ENCODE results near the gene TUBB3. TPM values are rescaled to one million over a fixed set of nuclear protein-coding genes. Genes with fewer than 3 reads are reported as not detected.

Gene TUBB3
- total and polyA plus RNA-seq, 2 of the 4 experiments (the other 2 are of a cell fraction), result 311 to 410 TPM

DNA sequence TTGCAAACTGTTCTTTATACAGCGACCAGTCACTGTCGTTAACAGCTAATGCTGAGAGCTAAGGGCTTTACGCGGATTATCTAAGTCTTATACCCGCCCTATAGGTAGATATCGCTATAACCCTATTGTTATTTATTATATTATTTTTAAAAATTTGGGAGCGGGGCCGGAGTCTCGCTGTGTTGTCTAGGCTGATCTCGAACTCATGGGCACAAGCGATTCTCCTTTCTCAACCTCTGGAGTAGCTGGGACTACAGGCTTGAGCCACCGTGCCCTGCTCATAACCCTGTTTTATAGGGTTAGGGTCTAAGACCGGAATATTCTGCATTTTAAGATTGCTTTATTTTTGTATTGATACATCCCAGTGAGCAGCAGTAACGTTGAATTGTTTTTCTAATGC lies 50.1 kb downstream of the TUBB3 start:
- H3K9ac ChIP-seq (ENCODE audit: low read depth, low read length), result peak overlapping the region; percentile 95
- no peak overlapping the region for H3K18ac ChIP-seq (ENCODE audit: low read depth, low read length)
- intact Hi-C loops (cut with micrococcal nuclease), result loop anchor here (2.0 kb wide), 1 partner anchor 48 kb away; no protein-coding TSS in a partner anchor
- H2BK20ac ChIP-seq (ENCODE audit: low read depth, low read length), result no peak overlapping the region
- H3K36me3 ChIP-seq (ENCODE audit: control insufficient read depth, insufficient read depth, low read length), result peaks cover 14% of the 10 kb centered on the region
- H3K9me1 ChIP-seq (ENCODE audit: insufficient read depth, low read length), result peaks cover 14% of the 10 kb centered on the region; the same call in 1 of the 2 replicates
- TF ChIP-seq CTCF (conservative IDR thresholded peaks at IDR 0.05; ENCODE audit: low read depth, low read length) (no peak), NFE2L2 (IDR thresholded peaks at IDR 0.05; ENCODE audit: low read depth, low read length) (no peak), RFX5 (IDR thresholded peaks at IDR 0.05; ENCODE audit: low read depth, low read length) (no peak), BHLHE40 (IDR thresholded peaks at IDR 0.05; ENCODE audit: low read depth, low read length) (no peak), POLR2A (IDR thresholded peaks at IDR 0.05; ENCODE audit: low read depth, low read length) (no peak), CEBPB (IDR thresholded peaks at IDR 0.05; ENCODE audit: low read depth, low read length) (no peak), ELK1 (IDR thresholded peaks at IDR 0.05; ENCODE audit: borderline replicate concordance, low read depth, low read length) (no peak), MAFK (IDR thresholded peaks at IDR 0.05; ENCODE audit: low read depth, low read length) (no peak), CHD1 (IDR thresholded peaks at IDR 0.05; ENCODE audit: low read depth, low read length) (no peak), USF2 (IDR thresholded peaks at IDR 0.05; ENCODE audit: low read depth, low read length) (no peak), FOS (IDR thresholded peaks at IDR 0.05; ENCODE audit: low read depth, low read length) (no peak), RAD21 (IDR thresholded peaks at IDR 0.05; ENCODE audit: low read length) (no peak), SMC3 (IDR thresholded peaks at IDR 0.05; ENCODE audit: low read depth, low read length) (no peak)
- peak overlapping the region; percentile 71 for H2BK5ac ChIP-seq (ENCODE audit: low read depth, low read length, poor library complexity, severe bottlenecking)
- H2AFZ ChIP-seq (replicated peaks; ENCODE audit: low read length, poor library complexity), result peak overlapping the region; percentile 100
- H4K91ac ChIP-seq (ENCODE audit: insufficient read depth, low read depth, low read length), result peak overlapping the region; percentile 84
- H4K8ac ChIP-seq (ENCODE audit: low read depth in 2 of 2, low read length in 2 of 2), result peak overlapping the region; percentile 97
- H3K4me3 ChIP-seq (ENCODE audit: insufficient read depth, low read depth, low read length), result peak overlapping the region; percentile 69
- no peaks in the 10 kb centered on the region for H3K27me3 ChIP-seq (ENCODE audit: control insufficient read depth, insufficient read depth, low read length)
- H3K4me1 ChIP-seq (ENCODE audit: control insufficient read depth, insufficient read depth, low read length), result peaks cover 9% of the 10 kb centered on the region
- H3K27ac ChIP-seq (ENCODE audit: insufficient read depth, low read length), result peak overlapping the region; percentile 78
- no peak for ATAC-seq (ENCODE audit: low read depth)
- in situ Hi-C loops (cut with MboI; ENCODE audit: low sequenced_read_pairs), result loop anchor here (5.0 kb wide), 1 partner anchor 49 kb away; no protein-coding TSS in a partner anchor
- H3K14ac ChIP-seq (replicated peaks; ENCODE audit: low read depth, low read length), result peak overlapping the region; percentile 87
- H3K79me1 ChIP-seq (ENCODE audit: low read depth in 1 of 2, low read length in 2 of 2), result peaks cover 46 to 76% of the 10 kb centered on the region in 2 experiments
- peak overlapping the region; percentile 92 for H2AK5ac ChIP-seq (ENCODE audit: low read depth, low read length)
- ChIA-PET CTCF (no interaction called here), POLR2A (ENCODE audit: unreplicated experiment) (interaction anchor here (0.7 kb wide), 1 partner anchor 49 kb away, joined by 12 read pairs; no protein-coding TSS in a partner anchor)
- H3K23ac ChIP-seq (ENCODE audit: low read depth, low read length), result peak overlapping the region; percentile 91
- BruUV-seq (replicated peaks), result no TSS peak
- H4K20me1 ChIP-seq (ENCODE audit: insufficient read depth, low read length), result peaks cover 4% of the 10 kb centered on the region
- no peak overlapping the region for H2BK15ac ChIP-seq (ENCODE audit: low read depth, low read length)
- H3K56ac ChIP-seq (ENCODE audit: extremely low read depth, insufficient read depth, low read length), result peak overlapping the region; percentile 90
- peak overlapping the region; percentile 96 for H2AK9ac ChIP-seq (replicated peaks; ENCODE audit: low read depth, low read length, poor library complexity)
- H3K4ac ChIP-seq (ENCODE audit: low read depth, low read length), result peak overlapping the region; percentile 89
- WGBS, 2 experiments (ENCODE audit: extremely low coverage in 2 of 2, insufficient read length in 1 of 2), result no CpG with 5 or more reads among the region's 14 CpGs
- peak overlapping the region; percentile 89 for H4K5ac ChIP-seq (ENCODE audit: low read depth, low read length)
- no peak overlapping the region for H2BK120ac ChIP-seq (ENCODE audit: low read depth, low read length)
- dilution Hi-C loops (cut with HindIII; ENCODE audit: low sequenced_read_pairs, unreplicated experiment), result no loop called here
- peaks cover 2% of the 10 kb centered on the region; the same call in 1 of the 2 replicates for H3K9me3 ChIP-seq (ENCODE audit: control insufficient read depth, insufficient read depth, low read length)
- DNase-seq, result no peak
- peak overlapping the region; percentile 95 for H3K4me2 ChIP-seq (ENCODE audit: low read depth, low read length)

All from IMR-90 (cell line).